Hematopoietic multipotent progenitor cell treated with erythropoietin and hydrocortisone succinate and interleukin-3 and kit ligand, for 6 days (in vitro differentiated cells): ENCODE measurements around the gene EMILIN1.

ENCODE experiments used
- DNase-seq: peaks from one replicate; pipeline ENCODE4 v3.0.0-alpha.2; 2015

Gene EMILIN1

GRCh38 chr2:27127883-27128667 lies 49.7 kb downstream of the EMILIN1 start:
- DNase-seq = no peak

DNA sequence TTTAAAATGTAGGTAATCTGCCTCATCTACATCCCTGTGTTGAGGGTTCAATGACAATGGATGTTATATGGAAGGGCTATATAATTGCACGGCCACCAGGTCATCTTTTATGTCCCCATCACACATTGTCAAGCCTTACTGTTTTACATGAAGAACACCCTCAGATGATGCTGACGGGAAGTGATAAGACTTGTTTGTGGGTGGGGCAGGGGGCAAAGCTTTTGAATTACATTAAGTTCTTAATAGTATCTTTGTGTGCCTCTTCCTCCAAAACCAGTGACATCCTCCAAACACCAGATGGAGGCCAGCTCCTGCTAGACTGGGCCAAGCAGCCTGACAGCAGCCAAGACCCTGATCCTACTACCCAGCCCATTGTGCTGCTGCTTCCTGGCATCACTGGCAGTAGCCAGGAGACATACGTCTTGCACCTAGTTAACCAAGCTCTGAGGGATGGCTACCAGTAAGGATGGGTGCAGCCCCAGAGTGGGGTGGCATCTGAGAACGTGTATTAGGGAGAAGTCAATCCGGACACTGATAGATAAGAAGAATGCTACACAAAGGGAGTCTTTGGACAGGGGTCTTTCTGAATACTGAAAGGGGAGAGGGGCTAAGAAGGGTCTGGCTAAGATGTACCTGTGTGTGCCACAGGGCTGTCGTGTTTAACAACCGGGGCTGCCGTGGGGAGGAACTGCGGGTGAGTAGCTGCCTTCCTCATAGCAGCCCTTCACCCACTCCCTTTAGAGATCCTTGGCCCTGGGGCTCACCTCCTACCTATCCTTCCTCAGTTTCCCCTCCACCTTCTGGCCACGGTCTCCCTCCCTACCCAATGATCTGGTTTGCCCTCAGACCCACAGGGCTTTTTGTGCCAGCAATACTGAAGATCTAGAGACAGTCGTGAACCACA lies 50.5 kb downstream of the EMILIN1 start:
- DNase-seq = peak; percentile 52

DNA sequence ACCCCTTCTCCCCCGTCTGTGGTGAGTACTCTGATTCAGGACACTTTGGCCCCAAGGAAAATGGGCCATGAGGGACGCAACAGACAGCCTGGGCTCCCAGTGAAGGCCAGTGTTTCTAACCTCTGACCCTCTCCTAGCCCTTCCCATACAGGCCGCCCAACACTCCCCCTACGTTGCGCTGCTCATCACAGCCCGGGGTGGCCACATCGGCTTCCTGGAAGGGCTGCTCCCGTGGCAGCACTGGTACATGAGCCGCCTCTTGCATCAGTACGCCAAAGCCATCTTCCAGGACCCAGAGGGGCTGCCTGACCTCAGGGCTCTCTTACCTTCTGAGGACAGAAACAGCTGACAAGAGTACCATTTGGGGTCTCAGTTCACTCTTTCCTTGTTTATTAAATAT lies 52.0 kb downstream of the EMILIN1 start:
- DNase-seq = no peak

GRCh38 chr2:27131429-27131828 lies 53.0 kb downstream of the EMILIN1 start:
- no peak for DNase-seq

DNA sequence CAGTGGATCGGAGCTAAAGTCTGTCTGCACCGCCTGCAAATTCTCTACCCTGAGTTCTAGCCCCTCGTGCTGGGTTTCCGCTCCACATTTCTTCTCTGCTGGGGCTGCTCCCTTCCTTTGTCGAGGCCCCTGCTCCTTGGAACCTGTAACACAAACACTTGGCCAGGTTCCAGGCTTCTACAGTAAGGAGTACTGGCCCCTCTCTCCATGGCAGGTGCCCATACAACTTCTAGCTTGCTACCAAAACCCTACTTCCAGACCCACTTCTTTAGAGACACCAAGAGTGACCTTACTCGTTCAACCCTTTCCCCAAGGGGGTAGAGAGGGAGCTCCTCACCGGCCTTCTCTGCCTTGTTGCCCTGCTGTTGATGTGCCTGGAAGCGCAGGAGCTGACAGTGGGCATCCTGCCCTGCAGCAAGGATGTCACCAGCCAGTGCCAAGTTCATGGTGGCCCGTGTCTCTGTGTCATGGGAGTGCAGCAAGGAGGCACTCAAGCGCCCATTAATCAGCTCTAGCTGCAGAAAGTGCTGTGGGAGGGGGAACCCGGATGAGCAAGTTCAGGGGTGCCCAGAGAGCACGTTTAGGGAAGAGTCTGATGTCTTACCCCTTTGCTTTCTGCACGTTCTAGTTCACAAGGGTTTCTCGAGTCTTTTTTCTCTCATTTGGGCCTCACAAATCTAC lies 54.9 kb downstream of the EMILIN1 start:
- peak; percentile 58 for DNase-seq

DNA sequence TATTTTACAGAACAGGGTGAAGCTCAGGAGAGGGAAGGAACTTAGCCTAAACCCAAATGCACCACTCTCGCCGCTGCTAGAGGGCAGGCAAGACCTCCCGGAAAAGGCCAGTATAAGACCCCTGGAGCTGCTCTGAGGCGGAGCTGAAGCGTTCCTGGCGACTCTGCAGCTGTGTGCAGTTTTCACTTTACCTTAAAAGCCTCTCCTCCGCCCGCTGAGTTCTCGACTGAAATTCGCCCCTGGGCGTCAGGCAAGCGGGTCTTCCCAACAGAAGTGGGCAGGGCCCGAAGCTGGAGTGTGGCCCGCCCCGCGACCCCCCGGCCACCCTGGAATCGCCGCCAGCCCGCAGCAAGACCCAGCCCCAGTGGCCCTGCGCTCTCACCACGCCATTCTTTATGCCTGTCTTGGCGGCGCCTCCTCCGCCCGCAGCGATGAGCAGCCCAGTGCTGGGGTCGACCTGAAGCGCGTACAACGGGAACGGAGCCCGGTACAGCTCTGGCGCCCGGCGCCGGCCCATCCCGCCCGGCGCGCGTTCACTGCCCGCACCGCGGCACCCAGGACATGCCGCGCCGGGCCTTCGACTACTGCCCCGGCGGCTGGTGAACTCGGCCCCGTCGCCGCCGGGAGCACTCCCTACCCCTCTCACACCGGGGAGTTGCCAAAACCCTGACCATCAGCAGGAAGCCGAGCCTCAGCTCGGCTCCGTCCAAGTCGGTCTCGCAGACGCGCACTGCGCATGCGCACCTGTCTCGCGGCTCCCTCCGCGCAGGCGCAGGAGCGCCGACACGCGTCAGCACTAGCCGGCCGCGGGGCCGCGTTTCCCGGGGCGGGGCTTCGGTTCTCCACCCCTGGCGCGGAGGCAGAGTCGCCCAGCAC lies 55.7 kb downstream of the EMILIN1 start, which contains the start of gene PREB:
Gene PREB (minus strand): TSS at position 732 of the 876 bp plus-strand sequence. CDS start 215 bp downstream, at position 517.
- peak; percentile 98 for DNase-seq

DNA sequence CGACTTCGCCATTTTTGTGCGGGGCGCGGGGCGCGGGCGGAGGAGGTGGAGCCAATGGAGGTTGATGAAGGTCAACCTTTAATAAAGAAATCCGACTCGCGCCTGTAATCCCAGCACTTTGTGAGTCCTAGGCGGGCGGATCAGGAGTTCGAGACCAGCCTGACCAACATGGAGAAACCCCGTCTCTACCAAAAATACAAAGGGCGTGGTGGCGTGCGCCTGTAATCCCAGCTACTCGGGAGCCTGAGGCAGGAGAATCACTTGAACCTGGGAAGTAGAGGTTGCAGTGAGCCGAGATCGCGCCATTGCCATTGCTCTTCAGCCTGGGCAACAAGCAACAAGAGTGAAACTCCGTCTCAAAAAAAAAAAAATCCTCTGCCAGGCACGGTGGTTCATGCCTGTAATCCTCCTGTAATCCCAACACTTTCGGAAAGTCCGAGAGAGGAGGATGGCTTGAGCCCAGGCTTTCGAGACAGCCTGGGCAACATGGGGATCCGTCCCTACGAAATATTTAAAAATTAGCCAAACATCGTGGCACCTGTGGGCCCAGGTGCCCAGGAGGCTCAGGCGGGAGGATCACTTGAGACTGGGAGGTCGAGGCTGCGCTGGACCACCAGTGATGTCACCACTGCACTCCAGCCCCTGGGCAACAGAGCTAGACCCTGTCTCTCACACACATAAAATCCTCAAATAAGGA lies 56.5 kb downstream of the EMILIN1 start:
- DNase-seq = no peak

GRCh38 chr2:27135478-27135955 lies 57.1 kb downstream of the EMILIN1 start:
- no peak for DNase-seq
